Liver (tissue), 9 donors: ENCODE results near the gene ABCC11. TPM values are rescaled to one million over a fixed set of nuclear protein-coding genes. Genes with fewer than 3 reads are reported as not detected.

Source experiments
- DNase-seq: peaks from one replicate; pipeline ENCODE4 v3.0.0-alpha.2; 2017; ENCODE audit warnings: low spot score
- H3K27ac ChIP-seq, 2 donors: one replicate each; pipeline ENCODE4 v1.7.0; 2013; ENCODE audit warnings: inconsistent platforms in 2 of 2, low read length in 2 of 2, control low read depth in 1 of 2, low read depth in 1 of 2, mild to moderate bottlenecking in 1 of 2
- H3K27me3 ChIP-seq, 4 donors: one replicate each; pipeline versions ENCODE4 v1.6.1 to v1.7.0; 2013; ENCODE audit warnings: low read length in 3 of 4, inconsistent platforms in 1 of 4, mild to moderate bottlenecking in 1 of 4, moderate library complexity in 1 of 4; ENCODE audit not compliant: control insufficient read depth in 4 of 4, insufficient read depth in 4 of 4
- H3K36me3 ChIP-seq, 4 donors: one replicate each; pipeline versions ENCODE4 v1.6.1 to v1.7.0; 2013; ENCODE audit warnings: low read length in 3 of 4, mild to moderate bottlenecking in 3 of 4, low read depth in 1 of 4, moderate library complexity in 1 of 4; ENCODE audit not compliant: control insufficient read depth in 4 of 4, insufficient read depth in 3 of 4
- H3K4me1 ChIP-seq, 4 donors: one replicate each; pipeline versions ENCODE4 v1.6.1 to v1.7.0; 2013; ENCODE audit warnings: low read length in 3 of 4, mild to moderate bottlenecking in 3 of 4, moderate library complexity in 1 of 4; ENCODE audit not compliant: control insufficient read depth in 4 of 4, insufficient read depth in 4 of 4
- H3K4me3 ChIP-seq, 3 donors: one replicate each; pipeline versions ENCODE4 v1.6.1 to v1.7.0; 2013; ENCODE audit warnings: low read length in 3 of 3, control low read depth in 1 of 3, low read depth in 1 of 3, mild to moderate bottlenecking in 1 of 3
- H3K9ac ChIP-seq, 2 donors: one replicate each; pipeline ENCODE4 v1.7.0; 2013; ENCODE audit warnings: low read length in 2 of 2, mild to moderate bottlenecking in 2 of 2, moderate library complexity in 2 of 2, control low read depth in 1 of 2, low read depth in 1 of 2
- H3K9me3 ChIP-seq, 4 donors: one replicate each; pipeline versions ENCODE4 v1.6.1 to v1.7.0; 2013; ENCODE audit warnings: low read length in 3 of 4; ENCODE audit not compliant: control insufficient read depth in 4 of 4
- ATF3 ChIP-seq: IDR thresholded peaks from 2 replicates; pipeline ENCODE4 v1.6.1; 2016; ENCODE audit warnings: antibody characterized with exemption
- EGR1 ChIP-seq, 2 donors: IDR thresholded peaks; 2 replicates each; pipeline ENCODE4 v1.6.1; 2016 to 2018; ENCODE audit warnings: antibody characterized with exemption in 2 of 2, low read depth in 2 of 2
- FOXA1 ChIP-seq: IDR thresholded peaks from 2 replicates; pipeline ENCODE4 v1.6.1; 2016; ENCODE audit warnings: antibody characterized with exemption
- FOXA2 ChIP-seq: IDR thresholded peaks from 2 replicates; pipeline ENCODE4 v1.6.1; 2016; ENCODE audit warnings: antibody characterized with exemption
- GABPA ChIP-seq, 2 donors: IDR thresholded peaks in 1 of 2; conservative IDR thresholded peaks in 1 of 2; 2 replicates each; pipeline ENCODE4 v1.6.1; 2016; ENCODE audit warnings: antibody characterized with exemption in 2 of 2, mild to moderate bottlenecking in 1 of 2, moderate library complexity in 1 of 2
- HNF4A ChIP-seq, 2 donors: conservative IDR thresholded peaks; 2 replicates each; pipeline ENCODE4 v1.6.1; 2016; ENCODE audit warnings: antibody characterized with exemption in 2 of 2, mild to moderate bottlenecking in 2 of 2
- HNF4G ChIP-seq: IDR thresholded peaks from 2 replicates; pipeline ENCODE4 v1.6.1; 2016; ENCODE audit warnings: antibody characterized with exemption
- JUND ChIP-seq, 2 donors: IDR thresholded peaks; 2 replicates each; pipeline ENCODE4 v1.6.1; 2016; ENCODE audit warnings: antibody characterized with exemption in 2 of 2
- NR2F2 ChIP-seq: IDR thresholded peaks from 2 replicates; pipeline ENCODE4 v1.6.1; 2016; ENCODE audit warnings: antibody characterized with exemption
- RAD21 ChIP-seq, 2 donors: IDR thresholded peaks; 2 replicates each; pipeline ENCODE4 v1.6.1; 2016; ENCODE audit warnings: antibody characterized with exemption in 2 of 2, mild to moderate bottlenecking in 2 of 2
- REST ChIP-seq: IDR thresholded peaks from 2 replicates; pipeline ENCODE4 v1.6.1; 2016; ENCODE audit warnings: antibody characterized with exemption, mild to moderate bottlenecking
- RXRA ChIP-seq, 2 donors: IDR thresholded peaks; 2 replicates each; pipeline ENCODE4 v1.6.1; 2017 to 2018; ENCODE audit warnings: antibody characterized with exemption in 2 of 2, mild to moderate bottlenecking in 1 of 2
- SP1 ChIP-seq: IDR thresholded peaks from 2 replicates; pipeline ENCODE4 v1.6.1; 2018; ENCODE audit warnings: antibody characterized with exemption, mild to moderate bottlenecking
- TAF1 ChIP-seq: conservative IDR thresholded peaks from 2 replicates; pipeline ENCODE4 v1.6.1; 2016; ENCODE audit warnings: antibody characterized with exemption, mild to moderate bottlenecking
- YY1 ChIP-seq: IDR thresholded peaks from 2 replicates; pipeline ENCODE4 v1.6.1; 2016; ENCODE audit warnings: antibody characterized with exemption, mild to moderate bottlenecking
- ZBTB33 ChIP-seq: IDR thresholded peaks from 2 replicates; pipeline ENCODE4 v1.6.1; 2016; ENCODE audit warnings: antibody characterized with exemption
- WGBS: extraction: QIAGEN DNeasy Blood & Tissue Kit; methylation state at CpG from one replicate; pipeline ENCODE4 v1.1.7; 2013; 5-methylcytosine and 5-hydroxymethylcytosine counted together
- polyA plus RNA-seq, 2 donors: library from polyadenylated mRNA; stranded (reverse) in 1 of 2; unstranded in 1 of 2; fragments of 200-250 nt in 1 of 2; fragments of >200 nt in 1 of 2; fragmentation: Nextera tagmentation in 1 of 2; extraction: Ambion mirVana in 1 of 2; gene quantifications; one replicate each; pipeline versions ENCODE4 v1.2.1 to v1.2.3, GENCODE V29; 2013 to 2015
- total RNA-seq, 2 donors: library from RNA; depleted of rRNA; stranded (reverse); fragments of >200 nt; gene quantifications; one replicate each; pipeline ENCODE4 v1.2.3, GENCODE V29; 2014
- TF ChIP-seq, protein P1 (sequence below): IDR thresholded peaks from 2 replicates; pipeline ENCODE4 v1.6.1; 2016; ENCODE audit warnings: antibody characterized with exemption
- donor health status: healthy.
- donor health status: healthy.
- donor health status: healthy.
- donor health status: healthy.
- donor health status: healthy.

ABCC11 gene
- total and polyA plus RNA-seq, 4 donors: 1.4 to 22.3 (median 2.7) TPM

- Histone ChIP-seq H3K27me3 (peaks cover 0 to 5% (median 0%) of the 10 kb centered on the region in 4 donors), H3K4me1 (no peaks in the 10 kb centered on the region), H3K27ac (no peak overlapping the region), H3K36me3 (no peaks in the 10 kb centered on the region), H3K9me3 (no peaks in the 10 kb centered on the region), H3K4me3 (no peak overlapping the region), H3K9ac (no peak overlapping the region)
- DNase-seq: no peak
- no peak for TF ChIP-seq SP1
- no peak for TF ChIP-seq HNF4A (conservative IDR thresholded peaks at IDR 0.05)
- no peak for TF ChIP-seq TAF1
- TF ChIP-seq NR2F2: no peak
- no peak for TF ChIP-seq HNF4G
- no peak for TF ChIP-seq REST
- no peak for TF ChIP-seq EGR1 (IDR thresholded peaks at IDR 0.05; ENCODE audit: low read depth in 2 of 2)
- no peak for TF ChIP-seq FOXA2
- no peak for TF ChIP-seq JUND (IDR thresholded peaks at IDR 0.05)
- TF ChIP-seq GABPA (IDR thresholded peaks at IDR 0.05 in 1 of 2, conservative IDR thresholded peaks at IDR 0.05 in 1 of 2): no peak
- no peak for TF ChIP-seq YY1
- TF ChIP-seq RAD21 (IDR thresholded peaks at IDR 0.05): no peak
- TF ChIP-seq RXRA (IDR thresholded peaks at IDR 0.05): no peak
- TF ChIP-seq, protein P1, sequence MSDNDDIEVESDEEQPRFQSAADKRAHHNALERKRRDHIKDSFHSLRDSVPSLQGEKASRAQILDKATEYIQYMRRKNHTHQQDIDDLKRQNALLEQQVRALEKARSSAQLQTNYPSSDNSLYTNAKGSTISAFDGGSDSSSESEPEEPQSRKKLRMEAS: no peak
- TF ChIP-seq FOXA1: no peak
- no peak for TF ChIP-seq ZBTB33
- TF ChIP-seq ATF3: no peak
- 67% methylated on average over 13 of the region's 13 CpGs for WGBS
Observed at GRCh38 chr16:48126801-48127644, 120.3 kb downstream of the ABCC11 start.

DNA sequence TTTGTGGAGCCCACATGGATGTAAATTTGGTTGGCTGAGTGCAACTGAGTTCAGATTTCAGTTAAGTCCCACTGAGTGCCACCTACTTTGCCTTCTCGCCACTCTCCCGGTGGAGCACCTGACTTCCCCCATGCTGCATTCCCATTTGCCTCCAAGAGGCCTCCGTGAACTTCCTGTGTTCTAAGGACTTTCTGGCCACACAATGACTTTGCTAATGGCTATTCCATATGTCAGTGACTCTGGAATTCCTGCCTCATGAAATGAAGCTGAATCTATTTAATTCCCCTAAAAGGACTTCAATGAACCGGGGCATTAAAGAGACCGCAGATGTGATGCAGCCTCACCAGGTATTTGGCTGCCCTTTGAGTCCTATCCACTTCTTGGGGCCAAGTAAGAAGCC, 121.5 kb downstream of the ABCC11 start:
- H3K4me1 ChIP-seq: no peaks in the 10 kb centered on the region
- no peaks in the 10 kb centered on the region for H3K36me3 ChIP-seq
- no peak for DNase-seq
- no peak overlapping the region for H3K9ac ChIP-seq
- H3K27ac ChIP-seq: no peak overlapping the region
- H3K9me3 ChIP-seq: no peaks in the 10 kb centered on the region
- peaks cover 0 to 5% (median 0%) of the 10 kb centered on the region in 4 donors for H3K27me3 ChIP-seq
- 90% methylated on average over 5 of the region's 5 CpGs for WGBS
- H3K4me3 ChIP-seq: no peak overlapping the region
- TF ChIP-seq REST (no peak), FOXA1 (no peak), GABPA (IDR thresholded peaks at IDR 0.05 in 1 of 2, conservative IDR thresholded peaks at IDR 0.05 in 1 of 2) (no peak), FOXA2 (no peak), HNF4G (no peak), YY1 (no peak), ATF3 (no peak), HNF4A (conservative IDR thresholded peaks at IDR 0.05) (no peak), SP1 (no peak), JUND (IDR thresholded peaks at IDR 0.05) (no peak), ZBTB33 (no peak)
- TF ChIP-seq, protein P1: no peak
